WTC11 (cell line): ENCODE measurements around the gene KHDC1L. TPM values are rescaled to one million over a fixed set of nuclear protein-coding genes. Genes with fewer than 3 reads are reported as not detected.
"Not testable (repeated sequence)": the region's sequence is repeated elsewhere in the genome, so short reads cannot be mapped to it uniquely, and the experiment has no call there.

ENCODE experiments used
- ATAC-seq: fragments of 200-7000 bp; cut with Tn5 transposase; 2 replicates; pipeline ENCODE4 v1.10.0; 2021; ENCODE audit warnings: mild to moderate bottlenecking, moderate library complexity
- CTCF ChIA-PET: fragments of 300-600 bp; sonication (Branson Sonifier 250); formaldehyde crosslinking; loops from one replicate; lab custom pipeline; 2021; ENCODE audit warnings: antibody characterized with exemption; lab: Charles Lee
- POLR2A ChIA-PET: fragments of 350-600 bp; sonication (Branson Sonifier 250); formaldehyde crosslinking; loops from one replicate; lab custom pipeline; 2021; ENCODE audit warnings: antibody characterized with exemption; lab: Charles Lee
- DNase-seq: peaks from one replicate; pipeline ENCODE4 v3.0.0; 2021; ENCODE audit warnings: low spot score
- H3K27ac Mint-ChIP-seq: 2 replicates; pipeline ENCODE4 v1.8.0; 2021; ENCODE audit warnings: mixed read lengths
- H3K27me3 Mint-ChIP-seq: 2 replicates; pipeline ENCODE4 v1.8.0; 2021; ENCODE audit warnings: low read depth, mild to moderate bottlenecking, moderate library complexity, mixed read lengths
- H3K36me3 Mint-ChIP-seq: 2 replicates; pipeline ENCODE4 v1.8.0; 2021; ENCODE audit warnings: mixed read lengths
- H3K4me1 Mint-ChIP-seq: 2 replicates; pipeline ENCODE4 v1.8.0; 2022; ENCODE audit warnings: mixed read lengths
- H3K4me3 Mint-ChIP-seq: 2 replicates; pipeline ENCODE4 v1.8.0; 2021; ENCODE audit warnings: mild to moderate bottlenecking, moderate library complexity, mixed read lengths
- H3K9me3 Mint-ChIP-seq: 2 replicates; pipeline ENCODE4 v1.8.0; 2021; ENCODE audit warnings: mixed read lengths
- ATF1 ChIP-seq: sonication (generic); formaldehyde crosslinking; IDR thresholded peaks from 2 replicates; pipeline ENCODE4 v1.8.1; 2023; ENCODE audit warnings: mild to moderate bottlenecking, moderate library complexity, missing genetic modification reagents
- GTF2I ChIP-seq: fragments of 250-450 bp; sonication (Bioruptor Pico); conservative IDR thresholded peaks from 2 replicates; pipeline ENCODE4 v1.4.0; 2021; ENCODE audit warnings: mild to moderate bottlenecking
- HMGA2 ChIP-seq: fragments of 250-450 bp; sonication (Bioruptor Pico); IDR thresholded peaks from 2 replicates; pipeline ENCODE4 v1.4.0; 2021; ENCODE audit warnings: mild to moderate bottlenecking, moderate library complexity
- JAZF1 ChIP-seq: fragments of 250-450 bp; sonication (Bioruptor Pico); IDR thresholded peaks from 2 replicates; pipeline ENCODE4 v1.9.0; 2021; ENCODE audit warnings: moderate library complexity, mild to moderate bottlenecking, inconsistent platforms
- SMAD3 ChIP-seq: sonication (generic); formaldehyde crosslinking; IDR thresholded peaks from 2 replicates; pipeline ENCODE4 v1.8.0; 2022; ENCODE audit warnings: missing genetic modification reagents, mild to moderate bottlenecking, borderline replicate concordance
- STAT6 ChIP-seq: sonication (generic); formaldehyde crosslinking; conservative IDR thresholded peaks from 2 replicates; pipeline ENCODE4 v1.8.1; 2023; ENCODE audit warnings: mild to moderate bottlenecking, low read depth, missing genetic modification reagents, moderate library complexity
- ZNF219 ChIP-seq: sonication (generic); formaldehyde crosslinking; IDR thresholded peaks from 2 replicates; pipeline ENCODE4 v1.8.0; 2023; ENCODE audit warnings: missing genetic modification reagents, mild to moderate bottlenecking, borderline replicate concordance
- total RNA-seq: library from RNA; stranded (reverse); gene quantifications from 3 replicates; pipeline ENCODE4 v1.2.3, GENCODE V29; 2021
- TF ChIP-seq, protein P1 (sequence below): fragments of 250-450 bp; sonication (Bioruptor Pico); IDR thresholded peaks from 2 replicates; pipeline ENCODE4 v1.9.0; 2021; ENCODE audit warnings: mild to moderate bottlenecking, borderline replicate concordance
- TF ChIP-seq, protein P2 (sequence below): sonication (generic); formaldehyde crosslinking; IDR thresholded peaks from 2 replicates; pipeline ENCODE4 v1.8.1; 2023; ENCODE audit warnings: mild to moderate bottlenecking, missing genetic modification reagents
- TF ChIP-seq, protein P3 (sequence below): sonication (generic); formaldehyde crosslinking; IDR thresholded peaks from 2 replicates; pipeline ENCODE4 v1.8.0; 2023; ENCODE audit warnings: missing genetic modification reagents
- TF ChIP-seq, protein P4 (sequence below): sonication (generic); formaldehyde crosslinking; IDR thresholded peaks from 2 replicates; pipeline ENCODE4 v1.8.0; 2023; ENCODE audit warnings: mild to moderate bottlenecking, missing genetic modification reagents
- TF ChIP-seq, protein P5 (sequence below): fragments of 250-450 bp; sonication (Bioruptor Pico); IDR thresholded peaks from 2 replicates; pipeline ENCODE4 v1.9.0; 2021; ENCODE audit warnings: mild to moderate bottlenecking

Gene KHDC1L
- total RNA-seq, 1 experiment from 2014 or later, result 0.28 TPM

- POLR2A ChIA-PET, result not testable (repeated sequence)
Observed at GRCh38 chr6:73193302-73193701, 32.0 kb downstream of the KHDC1L start.

DNA sequence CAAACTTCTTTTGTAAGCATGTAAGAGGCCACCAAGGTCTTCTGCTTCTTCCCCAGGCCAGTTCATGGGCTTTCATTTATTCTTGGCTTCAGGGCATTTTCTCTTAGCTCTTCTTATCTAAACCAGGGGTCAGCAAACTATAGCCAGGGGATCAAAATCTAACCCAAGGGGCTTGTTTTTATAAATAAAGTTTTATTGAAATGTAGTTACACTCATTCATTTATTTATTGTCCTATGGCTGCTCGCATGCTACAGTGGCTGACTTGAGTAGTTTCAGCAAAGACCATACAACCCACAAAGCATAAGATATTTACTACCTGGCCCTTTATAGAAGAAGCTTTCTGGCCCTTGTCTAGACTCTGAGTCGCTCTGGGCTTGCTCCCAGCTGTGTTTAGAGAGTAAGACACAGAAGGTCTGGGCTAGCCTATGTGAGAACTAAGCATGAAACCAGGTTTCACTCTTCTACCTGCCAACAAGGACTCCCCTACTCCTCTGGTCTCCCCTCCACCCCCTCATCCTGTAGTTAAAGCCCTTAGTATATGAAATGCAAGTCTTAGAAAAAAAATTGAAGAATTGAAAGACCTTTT, 43.2 kb downstream of the KHDC1L start:
- DNase-seq (no peak), ATAC-seq (no peak)
- H3K27ac Mint-ChIP-seq, result no peak overlapping the region
- POLR2A ChIA-PET, result no interaction called here
- CTCF ChIA-PET, result interaction anchor here (0.9 to 1.0 kb wide), 2 partner anchors 48 to 207 kb away, joined by 3 to 5 read pairs; no protein-coding TSS in a partner anchor
- no peak for TF ChIP-seq ZNF219 (CRISPR knock-in tag)
- no peak for TF ChIP-seq GTF2I (CRISPR knock-in tag)
- TF ChIP-seq STAT6 (CRISPR knock-in tag), result no peak
- TF ChIP-seq, protein P1, sequence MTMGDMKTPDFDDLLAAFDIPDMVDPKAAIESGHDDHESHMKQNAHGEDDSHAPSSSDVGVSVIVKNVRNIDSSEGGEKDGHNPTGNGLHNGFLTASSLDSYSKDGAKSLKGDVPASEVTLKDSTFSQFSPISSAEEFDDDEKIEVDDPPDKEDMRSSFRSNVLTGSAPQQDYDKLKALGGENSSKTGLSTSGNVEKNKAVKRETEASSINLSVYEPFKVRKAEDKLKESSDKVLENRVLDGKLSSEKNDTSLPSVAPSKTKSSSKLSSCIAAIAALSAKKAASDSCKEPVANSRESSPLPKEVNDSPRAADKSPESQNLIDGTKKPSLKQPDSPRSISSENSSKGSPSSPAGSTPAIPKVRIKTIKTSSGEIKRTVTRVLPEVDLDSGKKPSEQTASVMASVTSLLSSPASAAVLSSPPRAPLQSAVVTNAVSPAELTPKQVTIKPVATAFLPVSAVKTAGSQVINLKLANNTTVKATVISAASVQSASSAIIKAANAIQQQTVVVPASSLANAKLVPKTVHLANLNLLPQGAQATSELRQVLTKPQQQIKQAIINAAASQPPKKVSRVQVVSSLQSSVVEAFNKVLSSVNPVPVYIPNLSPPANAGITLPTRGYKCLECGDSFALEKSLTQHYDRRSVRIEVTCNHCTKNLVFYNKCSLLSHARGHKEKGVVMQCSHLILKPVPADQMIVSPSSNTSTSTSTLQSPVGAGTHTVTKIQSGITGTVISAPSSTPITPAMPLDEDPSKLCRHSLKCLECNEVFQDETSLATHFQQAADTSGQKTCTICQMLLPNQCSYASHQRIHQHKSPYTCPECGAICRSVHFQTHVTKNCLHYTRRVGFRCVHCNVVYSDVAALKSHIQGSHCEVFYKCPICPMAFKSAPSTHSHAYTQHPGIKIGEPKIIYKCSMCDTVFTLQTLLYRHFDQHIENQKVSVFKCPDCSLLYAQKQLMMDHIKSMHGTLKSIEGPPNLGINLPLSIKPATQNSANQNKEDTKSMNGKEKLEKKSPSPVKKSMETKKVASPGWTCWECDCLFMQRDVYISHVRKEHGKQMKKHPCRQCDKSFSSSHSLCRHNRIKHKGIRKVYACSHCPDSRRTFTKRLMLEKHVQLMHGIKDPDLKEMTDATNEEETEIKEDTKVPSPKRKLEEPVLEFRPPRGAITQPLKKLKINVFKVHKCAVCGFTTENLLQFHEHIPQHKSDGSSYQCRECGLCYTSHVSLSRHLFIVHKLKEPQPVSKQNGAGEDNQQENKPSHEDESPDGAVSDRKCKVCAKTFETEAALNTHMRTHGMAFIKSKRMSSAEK, result no peak
- TF ChIP-seq, protein P2, sequence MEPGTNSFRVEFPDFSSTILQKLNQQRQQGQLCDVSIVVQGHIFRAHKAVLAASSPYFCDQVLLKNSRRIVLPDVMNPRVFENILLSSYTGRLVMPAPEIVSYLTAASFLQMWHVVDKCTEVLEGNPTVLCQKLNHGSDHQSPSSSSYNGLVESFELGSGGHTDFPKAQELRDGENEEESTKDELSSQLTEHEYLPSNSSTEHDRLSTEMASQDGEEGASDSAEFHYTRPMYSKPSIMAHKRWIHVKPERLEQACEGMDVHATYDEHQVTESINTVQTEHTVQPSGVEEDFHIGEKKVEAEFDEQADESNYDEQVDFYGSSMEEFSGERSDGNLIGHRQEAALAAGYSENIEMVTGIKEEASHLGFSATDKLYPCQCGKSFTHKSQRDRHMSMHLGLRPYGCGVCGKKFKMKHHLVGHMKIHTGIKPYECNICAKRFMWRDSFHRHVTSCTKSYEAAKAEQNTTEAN, result no peak
- TF ChIP-seq, protein P3, sequence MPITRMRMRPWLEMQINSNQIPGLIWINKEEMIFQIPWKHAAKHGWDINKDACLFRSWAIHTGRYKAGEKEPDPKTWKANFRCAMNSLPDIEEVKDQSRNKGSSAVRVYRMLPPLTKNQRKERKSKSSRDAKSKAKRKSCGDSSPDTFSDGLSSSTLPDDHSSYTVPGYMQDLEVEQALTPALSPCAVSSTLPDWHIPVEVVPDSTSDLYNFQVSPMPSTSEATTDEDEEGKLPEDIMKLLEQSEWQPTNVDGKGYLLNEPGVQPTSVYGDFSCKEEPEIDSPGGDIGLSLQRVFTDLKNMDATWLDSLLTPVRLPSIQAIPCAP (CRISPR knock-in tag), result no peak
- TF ChIP-seq SMAD3 (CRISPR knock-in tag), result no peak
- TF ChIP-seq ATF1, result no peak
- TF ChIP-seq, protein P4, sequence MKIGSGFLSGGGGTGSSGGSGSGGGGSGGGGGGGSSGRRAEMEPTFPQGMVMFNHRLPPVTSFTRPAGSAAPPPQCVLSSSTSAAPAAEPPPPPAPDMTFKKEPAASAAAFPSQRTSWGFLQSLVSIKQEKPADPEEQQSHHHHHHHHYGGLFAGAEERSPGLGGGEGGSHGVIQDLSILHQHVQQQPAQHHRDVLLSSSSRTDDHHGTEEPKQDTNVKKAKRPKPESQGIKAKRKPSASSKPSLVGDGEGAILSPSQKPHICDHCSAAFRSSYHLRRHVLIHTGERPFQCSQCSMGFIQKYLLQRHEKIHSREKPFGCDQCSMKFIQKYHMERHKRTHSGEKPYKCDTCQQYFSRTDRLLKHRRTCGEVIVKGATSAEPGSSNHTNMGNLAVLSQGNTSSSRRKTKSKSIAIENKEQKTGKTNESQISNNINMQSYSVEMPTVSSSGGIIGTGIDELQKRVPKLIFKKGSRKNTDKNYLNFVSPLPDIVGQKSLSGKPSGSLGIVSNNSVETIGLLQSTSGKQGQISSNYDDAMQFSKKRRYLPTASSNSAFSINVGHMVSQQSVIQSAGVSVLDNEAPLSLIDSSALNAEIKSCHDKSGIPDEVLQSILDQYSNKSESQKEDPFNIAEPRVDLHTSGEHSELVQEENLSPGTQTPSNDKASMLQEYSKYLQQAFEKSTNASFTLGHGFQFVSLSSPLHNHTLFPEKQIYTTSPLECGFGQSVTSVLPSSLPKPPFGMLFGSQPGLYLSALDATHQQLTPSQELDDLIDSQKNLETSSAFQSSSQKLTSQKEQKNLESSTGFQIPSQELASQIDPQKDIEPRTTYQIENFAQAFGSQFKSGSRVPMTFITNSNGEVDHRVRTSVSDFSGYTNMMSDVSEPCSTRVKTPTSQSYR (CRISPR knock-in tag), result no peak
- TF ChIP-seq JAZF1 (CRISPR knock-in tag), result no peak
- TF ChIP-seq, protein P5, sequence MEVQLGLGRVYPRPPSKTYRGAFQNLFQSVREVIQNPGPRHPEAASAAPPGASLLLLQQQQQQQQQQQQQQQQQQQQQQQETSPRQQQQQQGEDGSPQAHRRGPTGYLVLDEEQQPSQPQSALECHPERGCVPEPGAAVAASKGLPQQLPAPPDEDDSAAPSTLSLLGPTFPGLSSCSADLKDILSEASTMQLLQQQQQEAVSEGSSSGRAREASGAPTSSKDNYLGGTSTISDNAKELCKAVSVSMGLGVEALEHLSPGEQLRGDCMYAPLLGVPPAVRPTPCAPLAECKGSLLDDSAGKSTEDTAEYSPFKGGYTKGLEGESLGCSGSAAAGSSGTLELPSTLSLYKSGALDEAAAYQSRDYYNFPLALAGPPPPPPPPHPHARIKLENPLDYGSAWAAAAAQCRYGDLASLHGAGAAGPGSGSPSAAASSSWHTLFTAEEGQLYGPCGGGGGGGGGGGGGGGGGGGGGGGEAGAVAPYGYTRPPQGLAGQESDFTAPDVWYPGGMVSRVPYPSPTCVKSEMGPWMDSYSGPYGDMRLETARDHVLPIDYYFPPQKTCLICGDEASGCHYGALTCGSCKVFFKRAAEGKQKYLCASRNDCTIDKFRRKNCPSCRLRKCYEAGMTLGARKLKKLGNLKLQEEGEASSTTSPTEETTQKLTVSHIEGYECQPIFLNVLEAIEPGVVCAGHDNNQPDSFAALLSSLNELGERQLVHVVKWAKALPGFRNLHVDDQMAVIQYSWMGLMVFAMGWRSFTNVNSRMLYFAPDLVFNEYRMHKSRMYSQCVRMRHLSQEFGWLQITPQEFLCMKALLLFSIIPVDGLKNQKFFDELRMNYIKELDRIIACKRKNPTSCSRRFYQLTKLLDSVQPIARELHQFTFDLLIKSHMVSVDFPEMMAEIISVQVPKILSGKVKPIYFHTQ (CRISPR knock-in tag), result no peak
- H3K36me3 Mint-ChIP-seq, result no peaks in the 10 kb centered on the region
- H3K4me1 Mint-ChIP-seq, result peaks cover 18% of the 10 kb centered on the region
- H3K27me3 Mint-ChIP-seq, result no peaks in the 10 kb centered on the region
- H3K4me3 Mint-ChIP-seq, result no peak overlapping the region
- H3K9me3 Mint-ChIP-seq, result no peaks in the 10 kb centered on the region

More at GRCh38 chr6:73193302-73193701, 32.0 kb downstream of the KHDC1L start:
- CTCF ChIA-PET, H3K36me3 Mint-ChIP-seq, H3K27ac Mint-ChIP-seq: not testable (repeated sequence)
- peak; percentile 96; the same call in 1 of the 2 replicates for TF ChIP-seq HMGA2 (CRISPR knock-in tag)
- TF ChIP-seq, all 79 proteins: peak for 1; not testable (repeated sequence) for 78
- not testable (repeated sequence) for ATAC-seq, H3K27me3 Mint-ChIP-seq, DNase-seq, H3K4me3 Mint-ChIP-seq, H3K9me3 Mint-ChIP-seq
- peaks cover 17% of the 10 kb centered on the region for H3K4me1 Mint-ChIP-seq
